H9 (cell line): Measurements from ENCODE around the gene PROSER3. TPM values are rescaled to one million over a fixed set of nuclear protein-coding genes. Genes with fewer than 3 reads are reported as not detected.
A peak's percentile ranks its signal among the peaks of the same experiment; 100 is the strongest.

Experiments
- DNase-seq: peaks from one replicate; pipeline ENCODE4 v3.0.0-alpha.2; 2017
- H2AFZ ChIP-seq: one replicate; pipeline ENCODE4 v1.6.1; 2013; ENCODE audit warnings: mild to moderate bottlenecking, low read length, control low read depth, moderate library complexity
- H2AK5ac ChIP-seq: 2 replicates; pipeline ENCODE4 v1.6.1; 2013; ENCODE audit warnings: low read length, control low read depth, mixed read lengths; ENCODE audit not compliant: insufficient read length
- H2BK120ac ChIP-seq: one replicate; pipeline ENCODE4 v1.6.1; 2013; ENCODE audit warnings: low read depth, mild to moderate bottlenecking, low read length, control low read depth, inconsistent platforms; ENCODE audit not compliant: poor library complexity, severe bottlenecking
- H2BK12ac ChIP-seq: 2 replicates; pipeline ENCODE4 v1.6.1; 2013; ENCODE audit warnings: low read length, control low read depth, mixed read lengths, low read depth; ENCODE audit not compliant: insufficient read length
- H2BK15ac ChIP-seq: 2 replicates; pipeline ENCODE4 v1.6.1; 2013; ENCODE audit warnings: low read depth, low read length, control low read depth
- H2BK20ac ChIP-seq: one replicate; pipeline ENCODE4 v1.6.1; 2013; ENCODE audit warnings: low read depth, mild to moderate bottlenecking, low read length, control low read depth, inconsistent platforms; ENCODE audit not compliant: poor library complexity, severe bottlenecking
- H2BK5ac ChIP-seq: 2 replicates; pipeline ENCODE4 v1.6.1; 2013; ENCODE audit warnings: low read length, control low read depth, mixed read lengths; ENCODE audit not compliant: insufficient read length
- H3K14ac ChIP-seq: 2 replicates; pipeline ENCODE4 v1.6.1; 2013; ENCODE audit warnings: low read length, control low read depth; ENCODE audit not compliant: insufficient read depth
- H3K18ac ChIP-seq: 2 replicates; pipeline ENCODE4 v1.6.1; 2013; ENCODE audit warnings: low read depth, mild to moderate bottlenecking, mixed read lengths, low read length, control low read depth; ENCODE audit not compliant: insufficient read length
- H3K23ac ChIP-seq: 2 replicates; pipeline ENCODE4 v1.6.1; 2013; ENCODE audit warnings: low read length, control low read depth, mixed read lengths, low read depth; ENCODE audit not compliant: insufficient read length
- H3K23me2 ChIP-seq: 2 replicates; pipeline ENCODE4 v1.6.1; 2013; ENCODE audit warnings: low read depth, mild to moderate bottlenecking, mixed read lengths, low read length, control low read depth; ENCODE audit not compliant: insufficient read length, poor library complexity, severe bottlenecking
- H3K27ac ChIP-seq: 2 replicates; pipeline ENCODE4 v1.5.1; 2013; ENCODE audit warnings: low read length, control low read depth, mixed read lengths, low read depth; ENCODE audit not compliant: insufficient read length
- H3K27me3 ChIP-seq: 2 replicates; pipeline ENCODE4 v1.6.1; 2013; ENCODE audit warnings: low read length, control low read depth, inconsistent platforms; ENCODE audit not compliant: insufficient read depth
- H3K4ac ChIP-seq: 2 replicates; pipeline ENCODE4 v1.6.1; 2013; ENCODE audit warnings: low read depth, mild to moderate bottlenecking, control low read depth, inconsistent platforms, low read length, moderate library complexity
- H3K4me1 ChIP-seq: 2 replicates; pipeline ENCODE4 v1.6.1; 2013; ENCODE audit warnings: low read length, control low read depth, inconsistent platforms; ENCODE audit not compliant: insufficient read depth
- H3K4me2 ChIP-seq: 2 replicates; pipeline ENCODE4 v1.6.1; 2013; ENCODE audit warnings: low read length, control low read depth, mixed read lengths; ENCODE audit not compliant: insufficient read length, insufficient read depth
- H3K56ac ChIP-seq: 2 replicates; pipeline ENCODE4 v1.6.1; 2013; ENCODE audit warnings: low read depth, mild to moderate bottlenecking, mixed read lengths, low read length, control low read depth; ENCODE audit not compliant: insufficient read length
- H3K79me1 ChIP-seq: 2 replicates; pipeline ENCODE4 v1.6.1; 2013; ENCODE audit warnings: low read depth, mild to moderate bottlenecking, moderate library complexity, low read length, control low read depth, inconsistent platforms; ENCODE audit not compliant: insufficient read depth, poor library complexity, severe bottlenecking
- H3K79me2 ChIP-seq: 2 replicates; pipeline ENCODE4 v1.6.1; 2013; ENCODE audit warnings: low read length, control low read depth, inconsistent platforms; ENCODE audit not compliant: insufficient read depth
- H3K9ac ChIP-seq: 2 replicates; pipeline ENCODE4 v1.6.1; 2013; ENCODE audit warnings: low read length, control low read depth, mixed read lengths; ENCODE audit not compliant: insufficient read length; ENCODE audit errors: extremely low read depth
- H3K9me3 ChIP-seq: one replicate; pipeline ENCODE4 v1.6.1; 2013; ENCODE audit warnings: low read depth, low read length, inconsistent platforms; ENCODE audit not compliant: control insufficient read depth
- H3T11ph ChIP-seq: one replicate; pipeline ENCODE4 v1.6.1; 2013; ENCODE audit warnings: mild to moderate bottlenecking, low read length, control low read depth, inconsistent platforms
- H4K20me1 ChIP-seq: one replicate; pipeline ENCODE4 v1.6.1; 2013; ENCODE audit not compliant: control insufficient read depth, insufficient read length, insufficient read depth
- H4K5ac ChIP-seq: 2 replicates; pipeline ENCODE4 v1.6.1; 2013; ENCODE audit warnings: low read depth, mild to moderate bottlenecking, mixed read lengths, low read length, control low read depth; ENCODE audit not compliant: insufficient read length
- H4K8ac ChIP-seq: replicated peaks from 2 replicates; pipeline ENCODE4 v1.6.1; 2013; ENCODE audit warnings: low read length, control low read depth, mixed read lengths, low read depth; ENCODE audit not compliant: insufficient read length
- H4K91ac ChIP-seq: 2 replicates; pipeline ENCODE4 v1.6.1; 2013; ENCODE audit warnings: low read depth, mild to moderate bottlenecking, moderate library complexity, mixed read lengths, low read length, control low read depth; ENCODE audit not compliant: insufficient read length
- H3K27ac Mint-ChIP-seq, 3 experiments: 2 replicates in 2 of 3; 3 replicates in 1 of 3; pipeline ENCODE4 v1.8.0; 2020 to 2021; ENCODE audit warnings: mixed read lengths in 3 of 3, mild to moderate bottlenecking in 1 of 3, moderate library complexity in 1 of 3
- H3K27me3 Mint-ChIP-seq: 2 replicates; pipeline ENCODE4 v1.8.0; 2021; ENCODE audit warnings: low read depth, mild to moderate bottlenecking, moderate library complexity, mixed read lengths
- H3K36me3 Mint-ChIP-seq, 3 experiments: 2 replicates in 2 of 3; 3 replicates in 1 of 3; pipeline ENCODE4 v1.8.0; 2020 to 2021; ENCODE audit warnings: low read depth in 3 of 3, mixed read lengths in 3 of 3; ENCODE audit not compliant: insufficient read depth in 1 of 3
- H3K4me1 Mint-ChIP-seq, 2 experiments: 2 replicates each; pipeline ENCODE4 v1.8.0; 2020; ENCODE audit warnings: mixed read lengths in 2 of 2
- H3K4me3 Mint-ChIP-seq, 2 experiments: 2 replicates in 1 of 2; 3 replicates in 1 of 2; pipeline ENCODE4 v1.8.0; 2020 to 2021; ENCODE audit warnings: mild to moderate bottlenecking in 2 of 2, mixed read lengths in 2 of 2, moderate library complexity in 1 of 2
- H3K9me3 Mint-ChIP-seq, 2 experiments: 2 replicates in 1 of 2; 3 replicates in 1 of 2; pipeline ENCODE4 v1.8.0; 2020; ENCODE audit warnings: mild to moderate bottlenecking in 2 of 2, mixed read lengths in 2 of 2, moderate library complexity in 1 of 2
- CTCF ChIP-seq: fragments of 200-600 bp; sonication (generic); conservative IDR thresholded peaks from 3 replicates; pipeline ENCODE4 v1.8.0; 2021; ENCODE audit warnings: antibody characterized with exemption, mild to moderate bottlenecking
- WGBS: extraction: QIAGEN DNeasy Blood & Tissue Kit; methylation state at CpG from one replicate; pipeline ENCODE4 v1.1.7; 2013; ENCODE audit warnings: missing lambda C conversion rate, low lambda C conversion rate, mixed read lengths; ENCODE audit not compliant: insufficient read length; ENCODE audit errors: extremely low coverage; 5-methylcytosine and 5-hydroxymethylcytosine counted together
- total RNA-seq: library from RNA; stranded (reverse); gene quantifications from 2 replicates; pipeline ENCODE4 v1.2.1, GENCODE V29; 2021

PROSER3 gene
- total RNA-seq, 1 experiment from 2014 or later = 29.1 TPM

- no peak overlapping the region for H4K8ac ChIP-seq
- no CpG with 5 or more reads among the region's 34 CpGs for WGBS
Observed at GRCh38 chr19:35767288-35768081, 9.5 kb downstream of the PROSER3 start.

More at GRCh38 chr19:35767288-35768081, 9.5 kb downstream of the PROSER3 start:
- no peak overlapping the region for H2BK5ac ChIP-seq
- no peaks in the 10 kb centered on the region for H3K23me2 ChIP-seq
- H3K4me1 ChIP-seq = no peaks in the 10 kb centered on the region
- H3K79me1 ChIP-seq = no peaks in the 10 kb centered on the region
- peaks cover 4 to 31% (median 28%) of the 10 kb centered on the region in 3 experiments for H3K36me3 Mint-ChIP-seq
- no peaks in the 10 kb centered on the region for H4K20me1 ChIP-seq
- H4K5ac ChIP-seq = no peak overlapping the region
- no peaks in the 10 kb centered on the region for H3K9me3 Mint-ChIP-seq
- no peak overlapping the region for H3K4ac ChIP-seq
- H3K27ac ChIP-seq = no peak overlapping the region
- peak; percentile 96 for DNase-seq
- no peak overlapping the region for H3K18ac ChIP-seq
- H4K91ac ChIP-seq = no peak overlapping the region
- H3T11ph ChIP-seq = no peak overlapping the region
- H3K27me3 ChIP-seq = no peaks in the 10 kb centered on the region
- no peak overlapping the region for H2AFZ ChIP-seq
- H3K9me3 ChIP-seq = no peaks in the 10 kb centered on the region
- no peak overlapping the region for H2AK5ac ChIP-seq
- peak overlapping the region; percentile 39 to 61 (median 40); a peak in 2 of 7 replicates for H3K27ac Mint-ChIP-seq
- H2BK20ac ChIP-seq = no peak overlapping the region
- peak overlapping the region in 1 of 2 experiments; percentile 61; a peak in 2 of 5 replicates for H3K4me3 Mint-ChIP-seq
- peaks cover 7 to 8% of the 10 kb centered on the region in 2 experiments for H3K4me1 Mint-ChIP-seq
- H3K79me2 ChIP-seq = no peaks in the 10 kb centered on the region
- no peak overlapping the region for H3K14ac ChIP-seq
- no peak for TF ChIP-seq CTCF
- no peak overlapping the region for H2BK12ac ChIP-seq
- no peak overlapping the region for H3K9ac ChIP-seq
- H3K27me3 Mint-ChIP-seq = peaks cover 11% of the 10 kb centered on the region
- no peak overlapping the region for H3K56ac ChIP-seq
- no peak overlapping the region for H3K23ac ChIP-seq
- no peak overlapping the region for H2BK15ac ChIP-seq
- H3K4me2 ChIP-seq = no peak overlapping the region
- H2BK120ac ChIP-seq = no peak overlapping the region
